PC-3 (cell line): ENCODE results near the gene MGMT. TPM values are rescaled to one million over a fixed set of nuclear protein-coding genes. Genes with fewer than 3 reads are reported as not detected.

Source experiments
- ATAC-seq: fragments of 200-7000 bp; cut with Tn5 transposase; 2 replicates; pipeline ENCODE4 v1.9.1; 2020; ENCODE audit warnings: mild to moderate bottlenecking, moderate library complexity
- BruUV-seq: library from RNA; stranded (reverse); fragments of 400-500 nt; replicated peaks from 2 replicates; lab custom pipeline; 2021; lab: Mats Ljungman, UMichigan
- CTCF ChIA-PET: fragments of 300-600 bp; sonication (Branson Sonifier 250); formaldehyde crosslinking; loops from one replicate; lab custom pipeline; 2022; ENCODE audit warnings: antibody characterized with exemption; lab: Charles Lee
- POLR2A ChIA-PET: fragments of 300-600 bp; sonication (Branson Sonifier 250); formaldehyde crosslinking; loops from one replicate; lab custom pipeline; 2022; ENCODE audit warnings: antibody characterized with exemption; ENCODE audit not compliant: unreplicated experiment; lab: Charles Lee
- DNase-seq: peaks from one replicate; pipeline ENCODE4 v3.0.0-alpha.2; 2015
- H2AFZ ChIP-seq: fragments of 300-600 bp; sonication (generic); 2 replicates; pipeline ENCODE4 v1.6.0; 2016; ENCODE audit warnings: antibody characterized with exemption, low read length
- H3F3A ChIP-seq: fragments of 300-600 bp; sonication (generic); one replicate; pipeline ENCODE4 v1.6.0; 2017; ENCODE audit warnings: antibody characterized with exemption, low read length, control low read depth, mild to moderate bottlenecking; ENCODE audit not compliant: unreplicated experiment
- H3K27ac ChIP-seq: fragments of 300-600 bp; sonication (generic); 2 replicates; pipeline ENCODE4 v1.5.1; 2016; ENCODE audit warnings: mild to moderate bottlenecking, low read length
- H3K27me3 ChIP-seq: fragments of 300-600 bp; sonication (generic); 2 replicates; pipeline ENCODE4 v1.6.1; 2016; ENCODE audit warnings: low read length, mixed read lengths
- H3K36me3 ChIP-seq: fragments of 300-600 bp; sonication (generic); 2 replicates; pipeline ENCODE4 v1.6.1; 2016; ENCODE audit warnings: low read depth, mixed run types, low read length, mixed read lengths
- H3K4me1 ChIP-seq: fragments of 300-600 bp; sonication (generic); 2 replicates; pipeline ENCODE4 v1.5.1; 2016; ENCODE audit warnings: low read length; ENCODE audit not compliant: insufficient read depth
- H3K4me2 ChIP-seq: fragments of 300-600 bp; sonication (generic); 2 replicates; pipeline ENCODE4 v1.6.0; 2016; ENCODE audit warnings: low read length
- H3K4me3 ChIP-seq: fragments of 300-600 bp; sonication (generic); 2 replicates; pipeline ENCODE4 v1.5.1; 2016; ENCODE audit warnings: mild to moderate bottlenecking, low read length, mixed read lengths
- H3K79me2 ChIP-seq: fragments of 300-600 bp; sonication (generic); 2 replicates; pipeline ENCODE4 v1.6.1; 2017; ENCODE audit warnings: low read length, mixed read lengths
- H3K9ac ChIP-seq: fragments of 300-600 bp; sonication (generic); 2 replicates; pipeline ENCODE4 v1.6.0; 2016; ENCODE audit warnings: mild to moderate bottlenecking, low read length
- H3K9me2 ChIP-seq: fragments of 300-600 bp; sonication (generic); replicated peaks from 2 replicates; pipeline ENCODE4 v1.6.1; 2016; ENCODE audit warnings: mixed run types, low read length, mixed read lengths
- H3K9me3 ChIP-seq: fragments of 300-600 bp; sonication (generic); 2 replicates; pipeline ENCODE4 v1.6.1; 2016; ENCODE audit warnings: low read length, mixed read lengths
- H4K20me1 ChIP-seq: fragments of 300-600 bp; sonication (generic); 2 replicates; pipeline ENCODE4 v1.6.1; 2016; ENCODE audit warnings: low read length, mixed read lengths
- EZH2 ChIP-seq: fragments of 300-600 bp; sonication (generic); IDR thresholded peaks from one replicate; pipeline ENCODE4 v1.6.1; 2017; ENCODE audit warnings: antibody characterized with exemption, mild to moderate bottlenecking, low read length; ENCODE audit not compliant: unreplicated experiment
- EZH2phosphoT487 ChIP-seq: fragments of 300-600 bp; sonication (generic); IDR thresholded peaks from 2 replicates; pipeline ENCODE4 v1.6.1; 2018; ENCODE audit warnings: mild to moderate bottlenecking, antibody characterized with exemption, low read length, borderline replicate concordance
- intact Hi-C: fragments of 100-400 bp; cut with micrococcal nuclease; formaldehyde crosslinking; loops from 2 replicates; pipeline ENCODE4 v1.9.0; 2023
- total RNA-seq: library from RNA; depleted of rRNA; stranded (reverse); fragments of >200 nt; gene quantifications from 2 replicates; pipeline ENCODE4 v1.2.3, GENCODE V29; 2014
- TF ChIP-seq, protein P1 (sequence below): fragments of 300-600 bp; sonication (generic); conservative IDR thresholded peaks from 2 replicates; pipeline ENCODE4 v1.5.1; 2017; ENCODE audit warnings: antibody characterized with exemption, low read depth, mild to moderate bottlenecking, low read length

Gene MGMT
- total RNA-seq, 1 experiment from 2014 or later, result 19.8 TPM

DNA sequence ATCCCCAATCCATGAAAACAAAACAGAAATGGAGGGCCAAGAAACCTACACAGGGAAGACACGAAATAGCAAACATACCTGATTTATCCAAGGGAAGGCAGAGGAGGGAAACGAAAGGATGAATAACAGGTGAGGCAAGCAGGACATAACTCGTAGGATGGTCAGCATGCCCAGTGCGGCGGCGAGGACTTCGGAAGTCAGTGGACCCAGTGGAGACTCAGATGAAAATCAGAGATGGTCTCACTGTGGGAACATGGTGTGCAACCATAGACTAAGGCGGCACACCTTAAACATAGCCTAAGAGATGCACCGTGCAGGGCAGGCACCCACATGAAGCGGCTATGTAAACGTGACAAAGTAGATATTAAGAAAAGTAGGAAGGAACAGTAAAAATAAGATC, 157.5 kb downstream of the MGMT start:
- H3K27me3 ChIP-seq, result no peaks in the 10 kb centered on the region
- peaks cover 12% of the 10 kb centered on the region for H3K4me1 ChIP-seq
- no peak overlapping the region for H3K4me2 ChIP-seq
- no peaks in the 10 kb centered on the region for H3F3A ChIP-seq
- no peaks in the 10 kb centered on the region for H3K79me2 ChIP-seq
- H3K9me3 ChIP-seq, result no peaks in the 10 kb centered on the region
- no peak overlapping the region for H3K4me3 ChIP-seq
- H3K36me3 ChIP-seq, result no peaks in the 10 kb centered on the region
- no peak overlapping the region for H3K27ac ChIP-seq
- BruUV-seq, result no TSS peak
- POLR2A ChIA-PET, result no interaction called here
- H3K9ac ChIP-seq, result no peak overlapping the region
- H4K20me1 ChIP-seq, result peaks cover 4% of the 10 kb centered on the region; the same call in 1 of the 2 replicates
- H3K9me2 ChIP-seq, result no peaks in the 10 kb centered on the region
- DNase-seq (no peak), ATAC-seq (no peak)
- intact Hi-C loops, result no loop called here
- H2AFZ ChIP-seq, result no peak overlapping the region
- CTCF ChIA-PET, result no interaction called here
- TF ChIP-seq EZH2phosphoT487, result no peak
- no peak for TF ChIP-seq EZH2
- TF ChIP-seq, protein P1, sequence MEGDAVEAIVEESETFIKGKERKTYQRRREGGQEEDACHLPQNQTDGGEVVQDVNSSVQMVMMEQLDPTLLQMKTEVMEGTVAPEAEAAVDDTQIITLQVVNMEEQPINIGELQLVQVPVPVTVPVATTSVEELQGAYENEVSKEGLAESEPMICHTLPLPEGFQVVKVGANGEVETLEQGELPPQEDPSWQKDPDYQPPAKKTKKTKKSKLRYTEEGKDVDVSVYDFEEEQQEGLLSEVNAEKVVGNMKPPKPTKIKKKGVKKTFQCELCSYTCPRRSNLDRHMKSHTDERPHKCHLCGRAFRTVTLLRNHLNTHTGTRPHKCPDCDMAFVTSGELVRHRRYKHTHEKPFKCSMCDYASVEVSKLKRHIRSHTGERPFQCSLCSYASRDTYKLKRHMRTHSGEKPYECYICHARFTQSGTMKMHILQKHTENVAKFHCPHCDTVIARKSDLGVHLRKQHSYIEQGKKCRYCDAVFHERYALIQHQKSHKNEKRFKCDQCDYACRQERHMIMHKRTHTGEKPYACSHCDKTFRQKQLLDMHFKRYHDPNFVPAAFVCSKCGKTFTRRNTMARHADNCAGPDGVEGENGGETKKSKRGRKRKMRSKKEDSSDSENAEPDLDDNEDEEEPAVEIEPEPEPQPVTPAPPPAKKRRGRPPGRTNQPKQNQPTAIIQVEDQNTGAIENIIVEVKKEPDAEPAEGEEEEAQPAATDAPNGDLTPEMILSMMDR, result no peak

DNA sequence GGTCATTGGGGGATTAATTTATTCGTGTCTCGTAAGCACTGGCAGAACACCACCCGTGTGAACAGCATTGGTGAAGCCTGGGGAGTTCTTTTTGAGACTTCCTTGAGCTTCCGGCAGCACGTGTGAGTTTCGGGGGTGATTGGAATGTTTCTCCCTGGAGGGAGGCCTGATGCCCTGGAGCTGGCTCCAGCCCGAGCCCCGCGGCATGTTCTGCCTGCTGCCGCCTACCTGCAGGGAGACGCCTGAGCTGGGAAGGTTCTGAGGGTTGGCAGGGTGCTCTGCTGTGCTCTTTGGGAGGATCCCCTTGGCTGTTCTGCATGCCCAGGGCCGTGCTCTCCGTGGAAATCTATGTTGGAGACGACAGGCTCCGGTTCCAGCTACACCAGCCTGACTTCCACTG, 159.3 kb downstream of the MGMT start:
- Histone ChIP-seq H3K4me1 (peaks cover 10% of the 10 kb centered on the region), H3K27me3 (no peaks in the 10 kb centered on the region), H3K27ac (no peak overlapping the region), H3K79me2 (no peaks in the 10 kb centered on the region), H3K4me2 (no peak overlapping the region), H3K36me3 (no peaks in the 10 kb centered on the region), H3K9me3 (no peaks in the 10 kb centered on the region), H4K20me1 (peaks cover 4% of the 10 kb centered on the region; the same call in 1 of the 2 replicates), H3K4me3 (no peak overlapping the region), H3K9ac (no peak overlapping the region), H2AFZ (no peak overlapping the region), H3F3A (no peaks in the 10 kb centered on the region), H3K9me2 (no peaks in the 10 kb centered on the region)
- TF ChIP-seq EZH2phosphoT487 (no peak), EZH2 (no peak)
- TF ChIP-seq, protein P1, result no peak
- intact Hi-C loops, result no loop called here
- DNase-seq, result no peak
- CTCF ChIA-PET, result no interaction called here
- BruUV-seq, result no TSS peak
- POLR2A ChIA-PET, result no interaction called here
- ATAC-seq, result no peak

DNA sequence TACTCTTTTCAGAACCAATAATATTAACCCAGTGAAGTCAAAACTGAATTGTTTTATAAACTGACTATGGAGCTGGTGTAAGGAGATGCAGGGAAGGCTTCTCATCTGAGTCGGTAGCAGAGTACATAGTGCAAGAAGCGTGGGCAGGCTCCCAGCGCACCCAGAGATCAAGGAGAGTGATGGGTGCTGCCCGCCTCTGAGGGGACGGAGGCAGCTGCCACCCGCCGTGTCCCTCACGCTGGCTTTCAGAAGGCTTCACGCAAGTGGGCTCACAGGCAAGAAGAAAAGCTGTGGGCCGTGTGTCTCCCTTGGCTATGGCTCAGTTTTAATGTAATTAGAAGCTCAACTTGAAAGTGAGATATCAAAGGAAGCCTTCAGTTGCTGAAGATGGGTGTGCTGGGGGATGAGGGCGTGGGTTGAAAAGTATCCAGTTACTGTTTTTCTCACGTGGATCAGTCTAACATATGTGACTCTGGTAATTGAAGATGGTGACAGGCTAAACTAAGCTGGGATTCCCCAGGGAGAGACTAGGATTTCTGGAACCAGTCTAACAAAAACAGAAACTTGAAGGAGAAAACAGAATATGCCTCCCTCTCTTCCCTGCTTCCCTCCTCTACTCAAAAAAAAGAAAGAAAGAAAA, 159.9 kb downstream of the MGMT start:
- ChIA-PET CTCF (no interaction called here), POLR2A (no interaction called here)
- Histone ChIP-seq H3F3A (no peaks in the 10 kb centered on the region), H2AFZ (no peak overlapping the region), H3K27me3 (no peaks in the 10 kb centered on the region), H3K4me1 (peaks cover 5% of the 10 kb centered on the region), H3K9me3 (no peaks in the 10 kb centered on the region), H3K9me2 (no peaks in the 10 kb centered on the region), H3K9ac (no peak overlapping the region), H3K79me2 (no peaks in the 10 kb centered on the region), H4K20me1 (peaks cover 4% of the 10 kb centered on the region; the same call in 1 of the 2 replicates), H3K27ac (no peak overlapping the region), H3K4me2 (no peak overlapping the region), H3K36me3 (no peaks in the 10 kb centered on the region), H3K4me3 (no peak overlapping the region)
- intact Hi-C loops, result no loop called here
- TF ChIP-seq, protein P1, result no peak
- TF ChIP-seq EZH2, result no peak
- TF ChIP-seq EZH2phosphoT487, result no peak
- BruUV-seq, result no TSS peak
- no peak for ATAC-seq
- DNase-seq, result no peak
